ENCODE data around the gene KRTAP4-9. TPM values are rescaled to one million over a fixed set of nuclear protein-coding genes. Genes with fewer than 3 reads are reported as not detected.
"Not testable (repeated sequence)": the region's sequence is repeated elsewhere in the genome, so short reads cannot be mapped to it uniquely, and the experiment has no call there.

The KRTAP4-9 gene
- total RNA-seq, 4 donors from 2014 or later: not detected

- Histone ChIP-seq H3K4me1 (no peaks in the 10 kb centered on the region), H3K36me3 (no peaks in the 10 kb centered on the region), H3K27me3 (peaks cover 0 to 11% (median 0%) of the 10 kb centered on the region in 4 donors), H3K27ac (replicated peaks in 1 of 4) (no peak overlapping the region), H3K9me3 (no peaks in the 10 kb centered on the region), H3K4me3 (no peak overlapping the region)
- DNase-seq (ENCODE audit: extremely low spot score): no peak
- WGBS: 84% methylated on average over 6 of the region's 6 CpGs
- no peak for TF ChIP-seq EP300 (IDR thresholded peaks at IDR 0.05)
- TF ChIP-seq POLR2A (IDR thresholded peaks at IDR 0.05; ENCODE audit: low read depth): no peak
- TF ChIP-seq CTCF (IDR thresholded peaks at IDR 0.05): no peak
- TF ChIP-seq POLR2AphosphoS5 (IDR thresholded peaks at IDR 0.05): no peak
- intact Hi-C loops (cut with DNase I): no loop called here
Measured at GRCh38 chr17:41098481-41098880, 6.7 kb upstream of the KRTAP4-9 start.

- H3K27ac ChIP-seq (replicated peaks in 1 of 4); DNase-seq (ENCODE audit: extremely low spot score); H3K4me1 ChIP-seq; H3K9me3 ChIP-seq; H3K36me3 ChIP-seq; intact Hi-C loops (cut with DNase I); H3K4me3 ChIP-seq: not testable (repeated sequence)
- 44% methylated on average over 7 of the region's 7 CpGs for WGBS
- H3K27me3 ChIP-seq: peaks cover 0 to 11% (median 0%) of the 10 kb centered on the region in 4 donors
Measured at GRCh38 chr17:41099682-41100480, 5.3 kb upstream of the KRTAP4-9 start.

- WGBS: 49% methylated on average over 7 of the region's 10 CpGs
- H3K36me3 ChIP-seq: no peaks in the 10 kb centered on the region
- H3K27ac ChIP-seq (replicated peaks in 1 of 4): no peak within 1 kb of the TSS
- TF ChIP-seq POLR2A (IDR thresholded peaks at IDR 0.05; ENCODE audit: low read depth) (no peak), CTCF (IDR thresholded peaks at IDR 0.05) (no peak), POLR2AphosphoS5 (IDR thresholded peaks at IDR 0.05) (no peak), EP300 (IDR thresholded peaks at IDR 0.05) (no peak)
- DNase-seq (ENCODE audit: extremely low spot score): no peak
- intact Hi-C loops (cut with DNase I): no loop called here
- peaks cover 0 to 12% (median 0%) of the 10 kb centered on the region in 4 donors for H3K27me3 ChIP-seq
- no peak within 1 kb of the TSS for H3K4me3 ChIP-seq
- H3K4me1 ChIP-seq: no peaks in the 10 kb centered on the region
- no peaks in the 10 kb centered on the region for H3K9me3 ChIP-seq
Measured at GRCh38 chr17:41101586-41102259, 3.5 kb upstream of the KRTAP4-9 start, which contains the start of gene KRTAP4-16. Gene KRTAP4-16, minus strand, starts transcription at chr17:41102209. Its CDS starts 0 bp downstream, at chr17:41102209.

GRCh38 chr17:41103896-41104295, 1.3 kb upstream of the KRTAP4-9 start:
- WGBS: 84% methylated on average over 1 of the region's 1 CpG
- Histone ChIP-seq H3K27me3 (peaks cover 0 to 8% (median 0%) of the 10 kb centered on the region in 4 donors), H3K36me3 (no peaks in the 10 kb centered on the region), H3K9me3 (no peaks in the 10 kb centered on the region), H3K4me1 (no peaks in the 10 kb centered on the region), H3K4me3 (no peak overlapping the region), H3K27ac (replicated peaks in 1 of 4) (no peak overlapping the region)
- intact Hi-C loops (cut with DNase I): no loop called here
- TF ChIP-seq POLR2A (IDR thresholded peaks at IDR 0.05; ENCODE audit: low read depth): no peak
- TF ChIP-seq CTCF (IDR thresholded peaks at IDR 0.05): no peak
- TF ChIP-seq POLR2AphosphoS5 (IDR thresholded peaks at IDR 0.05): no peak
- TF ChIP-seq EP300 (IDR thresholded peaks at IDR 0.05): no peak
- no peak for DNase-seq (ENCODE audit: extremely low spot score)

GRCh38 chr17:41104386-41105038, 677 bp upstream of the KRTAP4-9 start:
- intact Hi-C loops (cut with DNase I); DNase-seq (ENCODE audit: extremely low spot score); H3K36me3 ChIP-seq; H3K4me1 ChIP-seq; H3K27me3 ChIP-seq; H3K27ac ChIP-seq (replicated peaks in 1 of 4); H3K4me3 ChIP-seq; H3K9me3 ChIP-seq: not testable (repeated sequence)
- WGBS: 61% methylated on average over 2 of the region's 2 CpGs

Measured in esophagus muscularis mucosa (tissue), 4 donors.